ENCODE results near the gene PTGIR.

The PTGIR gene

DNA sequence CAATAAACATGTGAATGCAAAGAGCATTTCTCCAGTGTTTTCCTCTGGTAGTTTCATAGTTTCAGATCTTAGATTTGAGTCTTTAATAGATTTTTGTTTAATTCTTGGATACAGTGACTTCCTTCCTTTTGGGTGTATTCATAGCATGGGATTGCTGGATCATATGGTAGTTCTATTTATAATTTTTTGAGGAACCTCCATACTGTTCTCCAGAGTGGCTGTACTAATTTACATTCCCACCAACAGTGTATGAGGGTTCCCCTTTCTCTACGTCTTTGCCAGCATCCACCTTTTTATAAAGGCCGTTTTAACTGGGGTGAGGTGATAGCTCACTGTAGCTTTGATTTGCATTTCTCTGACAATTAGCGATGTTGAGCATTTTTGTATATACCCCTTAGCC, 33.0 kb downstream of the PTGIR start:
- Histone ChIP-seq H3K27me3 (no peaks in the 10 kb centered on the region), H3K36me3 (no peaks in the 10 kb centered on the region), H3K4me3 (ENCODE audit: low read depth, low read length) (no peak overlapping the region), H3K4me1 (no peaks in the 10 kb centered on the region), H3K9me3 (no peaks in the 10 kb centered on the region)
- DNase-seq = no peak
- TF ChIP-seq, protein P1, sequence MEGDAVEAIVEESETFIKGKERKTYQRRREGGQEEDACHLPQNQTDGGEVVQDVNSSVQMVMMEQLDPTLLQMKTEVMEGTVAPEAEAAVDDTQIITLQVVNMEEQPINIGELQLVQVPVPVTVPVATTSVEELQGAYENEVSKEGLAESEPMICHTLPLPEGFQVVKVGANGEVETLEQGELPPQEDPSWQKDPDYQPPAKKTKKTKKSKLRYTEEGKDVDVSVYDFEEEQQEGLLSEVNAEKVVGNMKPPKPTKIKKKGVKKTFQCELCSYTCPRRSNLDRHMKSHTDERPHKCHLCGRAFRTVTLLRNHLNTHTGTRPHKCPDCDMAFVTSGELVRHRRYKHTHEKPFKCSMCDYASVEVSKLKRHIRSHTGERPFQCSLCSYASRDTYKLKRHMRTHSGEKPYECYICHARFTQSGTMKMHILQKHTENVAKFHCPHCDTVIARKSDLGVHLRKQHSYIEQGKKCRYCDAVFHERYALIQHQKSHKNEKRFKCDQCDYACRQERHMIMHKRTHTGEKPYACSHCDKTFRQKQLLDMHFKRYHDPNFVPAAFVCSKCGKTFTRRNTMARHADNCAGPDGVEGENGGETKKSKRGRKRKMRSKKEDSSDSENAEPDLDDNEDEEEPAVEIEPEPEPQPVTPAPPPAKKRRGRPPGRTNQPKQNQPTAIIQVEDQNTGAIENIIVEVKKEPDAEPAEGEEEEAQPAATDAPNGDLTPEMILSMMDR (IDR thresholded peaks at IDR 0.05; ENCODE audit: low read depth, low read length) = no peak

DNA sequence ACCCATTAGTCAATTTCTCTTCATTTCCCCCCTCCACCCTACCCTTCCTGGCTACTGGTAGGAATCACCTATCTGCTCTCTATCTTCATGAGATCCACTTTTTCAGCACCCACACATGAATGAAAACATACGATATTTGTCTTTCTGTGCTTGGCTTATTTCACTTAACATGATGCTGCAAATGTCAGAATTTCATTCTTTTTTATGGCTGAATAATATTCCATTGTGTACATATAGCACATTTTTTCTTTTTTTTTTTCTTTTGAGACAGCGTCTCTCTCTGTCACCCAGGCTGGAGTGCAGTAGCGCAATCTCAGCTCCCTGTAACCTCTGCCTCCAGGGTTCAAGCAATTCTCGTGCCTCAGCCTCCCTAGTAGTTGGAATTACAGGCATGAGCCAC, 33.6 kb downstream of the PTGIR start:
- Histone ChIP-seq H3K36me3 (no peaks in the 10 kb centered on the region), H3K4me1 (no peaks in the 10 kb centered on the region), H3K9me3 (no peaks in the 10 kb centered on the region), H3K4me3 (ENCODE audit: low read depth, low read length) (no peak overlapping the region), H3K27me3 (peaks cover 1% of the 10 kb centered on the region; the same call in 1 of the 2 replicates)
- TF ChIP-seq, protein P1 (IDR thresholded peaks at IDR 0.05; ENCODE audit: low read depth, low read length) = no peak
- no peak for DNase-seq

DNA sequence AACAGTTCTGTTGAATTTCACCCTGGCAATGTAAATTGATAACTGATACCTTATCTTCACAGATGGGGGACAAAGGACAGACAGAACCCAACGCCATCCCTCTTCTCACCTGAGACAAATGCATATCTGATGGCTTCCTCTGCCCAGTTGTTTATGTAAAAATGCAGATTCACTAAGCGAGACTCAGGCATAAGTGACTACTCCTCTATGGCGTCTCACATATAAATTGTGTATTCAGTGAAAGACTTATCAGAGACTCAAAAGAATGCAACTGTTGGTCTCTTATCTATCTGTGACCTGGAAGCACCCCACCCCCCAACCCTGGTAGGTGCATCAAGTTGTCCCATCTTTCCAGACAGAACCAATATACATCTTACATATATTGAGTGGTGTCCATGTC, 37.0 kb downstream of the PTGIR start:
- Histone ChIP-seq H3K36me3 (no peaks in the 10 kb centered on the region), H3K4me1 (no peaks in the 10 kb centered on the region), H3K27me3 (peaks cover 9% of the 10 kb centered on the region), H3K9me3 (no peaks in the 10 kb centered on the region), H3K4me3 (ENCODE audit: low read depth, low read length) (no peak overlapping the region)
- TF ChIP-seq, protein P1 (IDR thresholded peaks at IDR 0.05; ENCODE audit: low read depth, low read length) = no peak
- no peak for DNase-seq

DNA sequence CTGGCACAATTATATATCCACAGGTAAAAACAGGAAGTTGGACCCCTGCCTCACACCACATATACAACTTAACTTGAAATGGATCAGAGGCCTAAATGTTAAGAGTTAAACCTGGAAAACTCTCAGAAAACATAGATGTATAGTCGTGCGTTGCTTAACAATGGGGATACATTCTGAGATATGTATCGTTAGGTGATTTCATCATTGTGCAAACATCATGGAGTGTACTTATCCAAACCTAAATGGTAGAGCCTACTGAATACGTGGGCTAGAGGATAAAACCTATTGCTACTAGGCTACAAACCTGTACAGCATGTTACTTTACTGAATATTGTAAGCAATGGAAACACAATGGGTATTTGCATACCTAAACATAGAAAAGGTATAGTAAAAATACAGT, 38.6 kb downstream of the PTGIR start:
- no peak overlapping the region for H3K4me3 ChIP-seq (ENCODE audit: low read depth, low read length)
- DNase-seq = no peak
- no peaks in the 10 kb centered on the region for H3K4me1 ChIP-seq
- H3K9me3 ChIP-seq = no peaks in the 10 kb centered on the region
- H3K27me3 ChIP-seq = peaks cover 9% of the 10 kb centered on the region
- no peaks in the 10 kb centered on the region for H3K36me3 ChIP-seq
- TF ChIP-seq, protein P1 (IDR thresholded peaks at IDR 0.05; ENCODE audit: low read depth, low read length) = no peak

DNA sequence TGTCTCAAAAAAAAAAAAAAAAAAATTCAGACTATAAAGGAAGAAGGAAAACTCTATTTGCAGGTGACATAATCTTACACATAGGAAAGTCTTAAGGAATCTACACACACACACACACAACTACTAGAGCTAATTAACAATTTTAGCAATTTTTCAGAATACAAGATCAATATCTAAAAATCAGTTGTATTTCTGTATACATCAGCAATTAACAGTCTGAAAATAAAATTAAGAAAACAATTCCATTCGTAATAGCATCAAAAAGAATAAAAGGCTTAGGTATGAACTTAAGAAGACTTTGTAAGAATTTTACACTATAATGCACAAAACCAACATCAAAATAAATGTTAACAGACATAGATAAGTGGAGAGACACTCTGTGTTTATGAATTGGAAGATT, 39.4 kb downstream of the PTGIR start:
- no peaks in the 10 kb centered on the region for H3K36me3 ChIP-seq
- no peak overlapping the region for H3K4me3 ChIP-seq (ENCODE audit: low read depth, low read length)
- TF ChIP-seq, protein P1 (IDR thresholded peaks at IDR 0.05; ENCODE audit: low read depth, low read length) = no peak
- no peaks in the 10 kb centered on the region for H3K4me1 ChIP-seq
- H3K9me3 ChIP-seq = no peaks in the 10 kb centered on the region
- DNase-seq = no peak
- peaks cover 9% of the 10 kb centered on the region for H3K27me3 ChIP-seq

DNA sequence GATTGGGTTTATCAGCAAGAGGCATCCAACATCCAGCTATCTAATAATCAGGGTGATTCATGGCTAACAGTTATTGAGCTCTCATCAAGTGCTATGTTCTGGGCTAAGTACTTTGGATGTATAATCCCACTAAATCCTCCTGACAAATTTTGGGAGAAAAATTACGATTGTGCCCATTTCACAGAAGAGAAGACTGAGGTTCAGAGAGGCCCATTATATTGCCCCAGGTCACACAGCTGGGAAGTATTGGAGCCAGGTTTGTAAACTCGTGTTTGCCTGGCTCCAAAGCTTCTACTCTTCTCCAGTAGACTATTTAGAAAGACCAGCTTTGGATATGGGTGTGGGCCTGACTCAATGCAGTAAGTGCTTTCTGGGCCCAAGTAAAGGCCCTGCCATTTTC, 44.6 kb downstream of the PTGIR start:
- H3K27me3 ChIP-seq = no peaks in the 10 kb centered on the region; the same call in 1 of the 2 replicates
- no peak overlapping the region for H3K4me3 ChIP-seq (ENCODE audit: low read depth, low read length)
- no peaks in the 10 kb centered on the region for H3K36me3 ChIP-seq
- DNase-seq = no peak
- no peaks in the 10 kb centered on the region for H3K4me1 ChIP-seq
- H3K9me3 ChIP-seq = no peaks in the 10 kb centered on the region
- TF ChIP-seq, protein P1 (IDR thresholded peaks at IDR 0.05; ENCODE audit: low read depth, low read length) = no peak
